WTC11 (cell line): ENCODE data around the gene CTAGE1. TPM values are rescaled to one million over a fixed set of nuclear protein-coding genes. Genes with fewer than 3 reads are reported as not detected.

ENCODE experiments used
- ATAC-seq: fragments of 200-7000 bp; cut with Tn5 transposase; 2 replicates; pipeline ENCODE4 v1.10.0; 2021; ENCODE audit warnings: mild to moderate bottlenecking, moderate library complexity
- CTCF ChIA-PET: fragments of 300-600 bp; sonication (Branson Sonifier 250); formaldehyde crosslinking; loops from one replicate; lab custom pipeline; 2021; ENCODE audit warnings: antibody characterized with exemption; lab: Charles Lee
- POLR2A ChIA-PET: fragments of 350-600 bp; sonication (Branson Sonifier 250); formaldehyde crosslinking; loops from one replicate; lab custom pipeline; 2021; ENCODE audit warnings: antibody characterized with exemption; lab: Charles Lee
- DNase-seq: peaks from one replicate; pipeline ENCODE4 v3.0.0; 2021; ENCODE audit warnings: low spot score
- H3K27ac Mint-ChIP-seq: 2 replicates; pipeline ENCODE4 v1.8.0; 2021; ENCODE audit warnings: mixed read lengths
- H3K27me3 Mint-ChIP-seq: 2 replicates; pipeline ENCODE4 v1.8.0; 2021; ENCODE audit warnings: low read depth, mild to moderate bottlenecking, moderate library complexity, mixed read lengths
- H3K36me3 Mint-ChIP-seq: 2 replicates; pipeline ENCODE4 v1.8.0; 2021; ENCODE audit warnings: mixed read lengths
- H3K4me1 Mint-ChIP-seq: 2 replicates; pipeline ENCODE4 v1.8.0; 2022; ENCODE audit warnings: mixed read lengths
- H3K4me3 Mint-ChIP-seq: 2 replicates; pipeline ENCODE4 v1.8.0; 2021; ENCODE audit warnings: mild to moderate bottlenecking, moderate library complexity, mixed read lengths
- H3K9me3 Mint-ChIP-seq: 2 replicates; pipeline ENCODE4 v1.8.0; 2021; ENCODE audit warnings: mixed read lengths
- CBFB ChIP-seq: sonication (generic); formaldehyde crosslinking; IDR thresholded peaks from 2 replicates; pipeline ENCODE4 v1.8.1; 2022; ENCODE audit warnings: mild to moderate bottlenecking, low read depth, missing genetic modification reagents
- CTCF ChIP-seq: fragments of 200-600 bp; IDR thresholded peaks from 2 replicates; pipeline ENCODE4 v1.8.0; 2022; ENCODE audit warnings: antibody characterized with exemption
- EMX1 ChIP-seq: fragments of 250-450 bp; sonication (Bioruptor Pico); IDR thresholded peaks from 2 replicates; pipeline ENCODE4 v1.8.0; 2021; ENCODE audit warnings: mild to moderate bottlenecking
- ESRRA ChIP-seq: sonication (generic); formaldehyde crosslinking; IDR thresholded peaks from 2 replicates; pipeline ENCODE4 v1.8.1; 2022; ENCODE audit warnings: mild to moderate bottlenecking, missing genetic modification reagents, borderline replicate concordance
- GTF2I ChIP-seq: fragments of 250-450 bp; sonication (Bioruptor Pico); conservative IDR thresholded peaks from 2 replicates; pipeline ENCODE4 v1.4.0; 2021; ENCODE audit warnings: mild to moderate bottlenecking
- KAT7 ChIP-seq: sonication (generic); formaldehyde crosslinking; IDR thresholded peaks from 2 replicates; pipeline ENCODE4 v1.8.1; 2023; ENCODE audit warnings: missing genetic modification reagents, mild to moderate bottlenecking, borderline replicate concordance
- MYBL2 ChIP-seq: sonication (generic); formaldehyde crosslinking; IDR thresholded peaks from 2 replicates; pipeline ENCODE4 v1.8.1; 2023; ENCODE audit warnings: mild to moderate bottlenecking, moderate library complexity, missing genetic modification reagents
- NR3C1 ChIP-seq: sonication (generic); formaldehyde crosslinking; conservative IDR thresholded peaks from 2 replicates; pipeline ENCODE4 v1.8.1; 2023; ENCODE audit warnings: low read depth, mild to moderate bottlenecking, missing genetic modification reagents
- PRDM15 ChIP-seq: sonication (generic); formaldehyde crosslinking; IDR thresholded peaks from 2 replicates; pipeline ENCODE4 v1.8.0; 2022; ENCODE audit warnings: missing genetic modification reagents
- PRRX2 ChIP-seq: fragments of 250-450 bp; sonication (Bioruptor Pico); IDR thresholded peaks from 2 replicates; pipeline ENCODE4 v1.8.0; 2021; ENCODE audit warnings: mild to moderate bottlenecking
- RELA ChIP-seq: sonication (generic); formaldehyde crosslinking; IDR thresholded peaks from 2 replicates; pipeline ENCODE4 v1.8.1; 2022; ENCODE audit warnings: missing genetic modification reagents, mild to moderate bottlenecking, borderline replicate concordance
- TEAD1 ChIP-seq: sonication (generic); formaldehyde crosslinking; IDR thresholded peaks from 2 replicates; pipeline ENCODE4 v1.8.0; 2022; ENCODE audit warnings: mild to moderate bottlenecking, missing genetic modification reagents
- TP53 ChIP-seq: sonication (generic); formaldehyde crosslinking; IDR thresholded peaks from 2 replicates; pipeline ENCODE4 v1.8.1; 2023; ENCODE audit warnings: mild to moderate bottlenecking, missing genetic modification reagents
- USF1 ChIP-seq: sonication (generic); formaldehyde crosslinking; IDR thresholded peaks from 2 replicates; pipeline ENCODE4 v1.8.0; 2022; ENCODE audit warnings: mild to moderate bottlenecking, missing genetic modification reagents
- ZNF263 ChIP-seq: sonication (generic); formaldehyde crosslinking; IDR thresholded peaks from 2 replicates; pipeline ENCODE4 v1.8.1; 2022; ENCODE audit warnings: low read depth, mild to moderate bottlenecking, moderate library complexity, missing genetic modification reagents
- ZNF317 ChIP-seq: sonication (generic); formaldehyde crosslinking; IDR thresholded peaks from 2 replicates; pipeline ENCODE4 v1.8.1; 2023; ENCODE audit warnings: low read depth, mild to moderate bottlenecking, moderate library complexity, missing genetic modification reagents, borderline replicate concordance
- ZNF416 ChIP-seq: fragments of 250-450 bp; sonication (Bioruptor Pico); IDR thresholded peaks from 2 replicates; pipeline ENCODE4 v1.9.0; 2021; ENCODE audit warnings: mild to moderate bottlenecking, inconsistent platforms
- total RNA-seq: library from RNA; stranded (reverse); gene quantifications from 3 replicates; pipeline ENCODE4 v1.2.3, GENCODE V29; 2021
- TF ChIP-seq, protein P1 (sequence below): sonication (generic); formaldehyde crosslinking; IDR thresholded peaks from 2 replicates; pipeline ENCODE4 v1.8.0; 2022; ENCODE audit warnings: mild to moderate bottlenecking, missing genetic modification reagents
- TF ChIP-seq, protein P2 (sequence below): fragments of 250-450 bp; sonication (Bioruptor Pico); conservative IDR thresholded peaks from 2 replicates; pipeline ENCODE4 v1.9.0; 2021; ENCODE audit warnings: mild to moderate bottlenecking
- TF ChIP-seq, protein P3 (sequence below): sonication (generic); formaldehyde crosslinking; conservative IDR thresholded peaks from 2 replicates; pipeline ENCODE4 v1.8.1; 2023; ENCODE audit warnings: mild to moderate bottlenecking, low read depth, missing genetic modification reagents, moderate library complexity

Gene CTAGE1
- total RNA-seq, 1 experiment from 2014 or later = not detected

GRCh38 chr18:22436136-22436535 is 18.4 kb upstream of the CTAGE1 start (continued):
- TF ChIP-seq ZNF416 (CRISPR knock-in tag) (no peak), TEAD1 (CRISPR knock-in tag) (no peak), PRRX2 (CRISPR knock-in tag) (no peak), EMX1 (CRISPR knock-in tag) (no peak), RELA (CRISPR knock-in tag) (no peak), CTCF (no peak), ESRRA (CRISPR knock-in tag) (no peak), PRDM15 (no peak), NR3C1 (no peak)
- TF ChIP-seq, protein P1, sequence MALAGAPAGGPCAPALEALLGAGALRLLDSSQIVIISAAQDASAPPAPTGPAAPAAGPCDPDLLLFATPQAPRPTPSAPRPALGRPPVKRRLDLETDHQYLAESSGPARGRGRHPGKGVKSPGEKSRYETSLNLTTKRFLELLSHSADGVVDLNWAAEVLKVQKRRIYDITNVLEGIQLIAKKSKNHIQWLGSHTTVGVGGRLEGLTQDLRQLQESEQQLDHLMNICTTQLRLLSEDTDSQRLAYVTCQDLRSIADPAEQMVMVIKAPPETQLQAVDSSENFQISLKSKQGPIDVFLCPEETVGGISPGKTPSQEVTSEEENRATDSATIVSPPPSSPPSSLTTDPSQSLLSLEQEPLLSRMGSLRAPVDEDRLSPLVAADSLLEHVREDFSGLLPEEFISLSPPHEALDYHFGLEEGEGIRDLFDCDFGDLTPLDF (CRISPR knock-in tag) = no peak
- TF ChIP-seq, all 79 proteins: peak for 0

- CTCF ChIA-PET = interaction anchor here (0.9 kb wide), 1 partner anchor 56 kb away, joined by 3 read pairs; no protein-coding TSS in a partner anchor
- POLR2A ChIA-PET = no interaction called here
- DNase-seq (no peak), ATAC-seq (no peak)
- Mint-ChIP-seq H3K9me3 (no peaks in the 10 kb centered on the region), H3K36me3 (no peaks in the 10 kb centered on the region), H3K4me1 (no peaks in the 10 kb centered on the region), H3K4me3 (no peak overlapping the region), H3K27me3 (no peaks in the 10 kb centered on the region), H3K27ac (no peak overlapping the region)
- TF ChIP-seq KAT7 (CRISPR knock-in tag) (no peak), TP53 (CRISPR knock-in tag) (no peak), ZNF263 (no peak), GTF2I (CRISPR knock-in tag) (no peak), MYBL2 (CRISPR knock-in tag) (no peak), CBFB (CRISPR knock-in tag) (no peak), USF1 (CRISPR knock-in tag) (no peak), PRDM15 (no peak), ZNF317 (CRISPR knock-in tag) (no peak), PRRX2 (CRISPR knock-in tag) (no peak)
- TF ChIP-seq, protein P2, sequence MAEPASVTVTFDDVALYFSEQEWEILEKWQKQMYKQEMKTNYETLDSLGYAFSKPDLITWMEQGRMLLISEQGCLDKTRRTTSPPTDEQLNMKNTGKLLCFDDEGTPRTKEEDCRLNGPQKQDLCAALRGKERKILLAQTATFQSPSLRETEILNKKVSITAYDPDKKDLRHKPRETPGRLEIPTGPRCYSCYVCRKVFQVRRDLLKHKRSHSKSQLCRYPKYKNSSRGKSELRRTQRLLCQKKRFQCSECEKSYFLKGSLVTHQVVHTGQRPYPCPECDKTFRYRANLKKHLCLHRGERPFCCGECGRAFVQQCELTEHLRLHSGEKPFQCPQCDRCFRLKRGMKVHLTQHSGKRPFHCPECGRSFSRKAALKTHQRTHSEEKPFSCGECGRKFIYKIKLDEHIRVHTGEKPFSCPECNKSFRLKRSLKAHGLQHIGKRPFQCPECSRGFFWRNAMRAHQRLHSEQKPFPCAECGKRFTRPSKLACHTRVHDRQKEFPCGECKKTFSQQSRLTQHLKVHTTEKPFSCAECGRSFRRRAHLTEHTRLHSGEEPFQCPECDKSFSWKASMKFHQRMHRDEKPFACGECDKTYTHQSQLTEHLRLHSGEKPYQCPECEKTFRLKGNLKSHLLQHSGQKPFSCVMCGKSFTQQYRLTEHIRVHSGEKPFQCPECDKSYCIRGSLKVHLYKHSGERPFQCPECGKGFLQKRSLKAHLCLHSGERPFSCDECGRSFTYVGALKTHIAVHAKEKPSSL (CRISPR knock-in tag) = no peak
- TF ChIP-seq, protein P3, sequence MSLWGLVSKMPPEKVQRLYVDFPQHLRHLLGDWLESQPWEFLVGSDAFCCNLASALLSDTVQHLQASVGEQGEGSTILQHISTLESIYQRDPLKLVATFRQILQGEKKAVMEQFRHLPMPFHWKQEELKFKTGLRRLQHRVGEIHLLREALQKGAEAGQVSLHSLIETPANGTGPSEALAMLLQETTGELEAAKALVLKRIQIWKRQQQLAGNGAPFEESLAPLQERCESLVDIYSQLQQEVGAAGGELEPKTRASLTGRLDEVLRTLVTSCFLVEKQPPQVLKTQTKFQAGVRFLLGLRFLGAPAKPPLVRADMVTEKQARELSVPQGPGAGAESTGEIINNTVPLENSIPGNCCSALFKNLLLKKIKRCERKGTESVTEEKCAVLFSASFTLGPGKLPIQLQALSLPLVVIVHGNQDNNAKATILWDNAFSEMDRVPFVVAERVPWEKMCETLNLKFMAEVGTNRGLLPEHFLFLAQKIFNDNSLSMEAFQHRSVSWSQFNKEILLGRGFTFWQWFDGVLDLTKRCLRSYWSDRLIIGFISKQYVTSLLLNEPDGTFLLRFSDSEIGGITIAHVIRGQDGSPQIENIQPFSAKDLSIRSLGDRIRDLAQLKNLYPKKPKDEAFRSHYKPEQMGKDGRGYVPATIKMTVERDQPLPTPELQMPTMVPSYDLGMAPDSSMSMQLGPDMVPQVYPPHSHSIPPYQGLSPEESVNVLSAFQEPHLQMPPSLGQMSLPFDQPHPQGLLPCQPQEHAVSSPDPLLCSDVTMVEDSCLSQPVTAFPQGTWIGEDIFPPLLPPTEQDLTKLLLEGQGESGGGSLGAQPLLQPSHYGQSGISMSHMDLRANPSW (CRISPR knock-in tag) = no peak
Measured at GRCh38 chr18:22434973-22435608, 17.4 kb upstream of the CTAGE1 start.
